DND-41 (cell line): ENCODE results near the gene DCLK3.

Source experiments
- EZH2 ChIP-seq: IDR thresholded peaks from 3 replicates; pipeline ENCODE4 v1.6.1; 2012; ENCODE audit warnings: borderline replicate concordance, low read depth, mild to moderate bottlenecking, moderate library complexity, low read length, inconsistent platforms; ENCODE audit not compliant: severe bottlenecking
- TF ChIP-seq, protein P1 (sequence below): IDR thresholded peaks from 2 replicates; pipeline ENCODE4 v1.5.1; 2012; ENCODE audit warnings: borderline replicate concordance, low read length, moderate library complexity, mild to moderate bottlenecking; ENCODE audit not compliant: poor library complexity, severe bottlenecking; ENCODE audit errors: extremely low read depth

DNA sequence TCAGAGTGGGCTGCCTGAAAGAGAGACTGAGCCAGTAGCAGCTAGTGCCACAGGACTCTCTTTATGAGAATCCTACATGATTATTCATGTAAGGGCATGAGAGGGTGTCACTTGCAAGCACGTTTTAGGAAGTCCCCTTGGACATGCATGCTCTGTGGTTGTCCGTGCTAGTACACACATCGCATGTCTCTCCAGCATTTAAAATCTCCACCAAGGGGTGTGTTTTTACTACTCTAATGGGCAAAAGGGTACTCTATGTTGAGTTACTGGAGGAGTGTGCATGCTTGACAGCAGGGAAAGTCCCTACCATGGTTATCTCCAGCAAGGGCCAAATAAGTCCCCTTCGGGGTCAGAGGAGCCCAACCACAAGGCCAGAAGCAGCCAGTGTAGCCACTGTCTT lies 70.7 kb downstream of the DCLK3 start:
- TF ChIP-seq, protein P1, sequence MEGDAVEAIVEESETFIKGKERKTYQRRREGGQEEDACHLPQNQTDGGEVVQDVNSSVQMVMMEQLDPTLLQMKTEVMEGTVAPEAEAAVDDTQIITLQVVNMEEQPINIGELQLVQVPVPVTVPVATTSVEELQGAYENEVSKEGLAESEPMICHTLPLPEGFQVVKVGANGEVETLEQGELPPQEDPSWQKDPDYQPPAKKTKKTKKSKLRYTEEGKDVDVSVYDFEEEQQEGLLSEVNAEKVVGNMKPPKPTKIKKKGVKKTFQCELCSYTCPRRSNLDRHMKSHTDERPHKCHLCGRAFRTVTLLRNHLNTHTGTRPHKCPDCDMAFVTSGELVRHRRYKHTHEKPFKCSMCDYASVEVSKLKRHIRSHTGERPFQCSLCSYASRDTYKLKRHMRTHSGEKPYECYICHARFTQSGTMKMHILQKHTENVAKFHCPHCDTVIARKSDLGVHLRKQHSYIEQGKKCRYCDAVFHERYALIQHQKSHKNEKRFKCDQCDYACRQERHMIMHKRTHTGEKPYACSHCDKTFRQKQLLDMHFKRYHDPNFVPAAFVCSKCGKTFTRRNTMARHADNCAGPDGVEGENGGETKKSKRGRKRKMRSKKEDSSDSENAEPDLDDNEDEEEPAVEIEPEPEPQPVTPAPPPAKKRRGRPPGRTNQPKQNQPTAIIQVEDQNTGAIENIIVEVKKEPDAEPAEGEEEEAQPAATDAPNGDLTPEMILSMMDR, result no peak
- TF ChIP-seq EZH2, result no peak
